ENCODE measurements around the gene ACSM2A. TPM values are rescaled to one million over a fixed set of nuclear protein-coding genes. Genes with fewer than 3 reads are reported as not detected.

ACSM2A gene
- total RNA-seq, 1 experiment from 2014 or later: not detected

DNA sequence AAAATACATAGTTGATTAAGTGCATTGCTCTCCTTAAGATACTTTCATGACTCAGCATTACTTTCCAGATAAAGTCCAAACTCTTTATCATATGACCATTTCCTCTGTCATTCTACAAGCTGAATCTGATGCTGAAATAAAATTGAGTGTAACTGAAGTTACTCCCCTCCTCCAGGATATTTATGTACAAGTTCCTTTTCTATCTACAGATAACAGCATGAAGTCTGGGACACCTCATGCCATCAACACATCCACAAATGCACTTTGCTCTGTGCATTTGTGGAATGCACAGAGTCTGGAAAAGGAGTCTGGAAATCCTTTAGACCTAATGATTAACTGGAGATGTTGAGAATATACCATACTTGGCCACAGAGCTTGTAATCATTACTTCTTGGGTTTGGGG lies 64.4 kb downstream of the ACSM2A start:
- Histone ChIP-seq H3K4me1 (peaks cover 10% of the 10 kb centered on the region; the same call in 1 of the 2 replicates), H3K9me3 (no peaks in the 10 kb centered on the region), H3K27me3 (replicated peaks; ENCODE audit: control insufficient read depth, insufficient read depth, low read length) (no peaks in the 10 kb centered on the region), H3K4me3 (ENCODE audit: low read depth, low read length) (no peak overlapping the region), H3K36me3 (ENCODE audit: control insufficient read depth, insufficient read depth, low read length) (no peaks in the 10 kb centered on the region)
- H3K4me3 Mint-ChIP-seq (ENCODE audit: unreplicated experiment): no peak overlapping the region
- ChIA-PET POLR2A (no interaction called here), CTCF (no interaction called here)
- H3K27me3 Mint-ChIP-seq (ENCODE audit: insufficient read depth, unreplicated experiment): peaks cover 10% of the 10 kb centered on the region
- H3K27ac Mint-ChIP-seq (ENCODE audit: unreplicated experiment): no peak overlapping the region
- peaks cover 13% of the 10 kb centered on the region for H3K9me3 Mint-ChIP-seq (ENCODE audit: unreplicated experiment)
- no peaks in the 10 kb centered on the region for H3K4me1 Mint-ChIP-seq (ENCODE audit: low read depth, unreplicated experiment)
- DNase-seq: no peak
- intact Hi-C loops (cut with micrococcal nuclease; ENCODE audit: unreplicated experiment): no loop called here
- no peaks in the 10 kb centered on the region for H3K36me3 Mint-ChIP-seq (ENCODE audit: insufficient read depth, unreplicated experiment)
- TF ChIP-seq CTCF (IDR thresholded peaks at IDR 0.05; ENCODE audit: insufficient read depth in 1 of 2, low read depth in 1 of 2, low read length in 1 of 2, severe bottlenecking in 1 of 2, unreplicated experiment in 1 of 2): no peak
- BruUV-seq (replicated peaks): no TSS peak

DNA sequence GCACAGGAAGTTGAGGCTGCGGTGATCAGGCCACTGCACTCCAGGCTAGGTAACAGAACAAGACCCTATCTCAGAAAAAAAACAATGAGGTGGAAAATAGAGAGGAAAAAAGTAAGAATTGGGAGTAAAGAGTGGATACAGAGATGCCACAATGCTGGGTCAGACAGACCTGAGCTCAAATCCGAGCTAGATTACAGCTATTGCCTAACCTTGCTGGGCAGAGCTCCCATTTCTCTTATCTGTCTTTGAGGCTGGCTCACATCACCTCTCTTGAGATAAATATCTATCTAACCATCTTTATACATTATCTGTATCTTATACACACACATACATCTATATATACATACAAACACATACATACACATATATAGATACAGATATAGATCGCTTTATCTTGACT lies 65.8 kb downstream of the ACSM2A start:
- Histone ChIP-seq H3K36me3 (ENCODE audit: control insufficient read depth, insufficient read depth, low read length) (no peaks in the 10 kb centered on the region), H3K4me3 (ENCODE audit: low read depth, low read length) (no peak overlapping the region), H3K9me3 (no peaks in the 10 kb centered on the region), H3K4me1 (peaks cover 10% of the 10 kb centered on the region; the same call in 1 of the 2 replicates), H3K27me3 (replicated peaks; ENCODE audit: control insufficient read depth, insufficient read depth, low read length) (no peaks in the 10 kb centered on the region)
- intact Hi-C loops (cut with micrococcal nuclease; ENCODE audit: unreplicated experiment): no loop called here
- DNase-seq: no peak
- no peaks in the 10 kb centered on the region for H3K36me3 Mint-ChIP-seq (ENCODE audit: insufficient read depth, unreplicated experiment)
- H3K9me3 Mint-ChIP-seq (ENCODE audit: unreplicated experiment): peaks cover 13% of the 10 kb centered on the region
- no peak overlapping the region for H3K27ac Mint-ChIP-seq (ENCODE audit: unreplicated experiment)
- CTCF ChIA-PET: interaction anchor here (0.6 kb wide), 1 partner anchor 519 kb away, joined by 5 read pairs; no protein-coding TSS in a partner anchor
- H3K4me1 Mint-ChIP-seq (ENCODE audit: low read depth, unreplicated experiment): no peaks in the 10 kb centered on the region
- H3K4me3 Mint-ChIP-seq (ENCODE audit: unreplicated experiment): no peak overlapping the region
- H3K27me3 Mint-ChIP-seq (ENCODE audit: insufficient read depth, unreplicated experiment): peaks cover 10% of the 10 kb centered on the region
- POLR2A ChIA-PET: no interaction called here
- no TSS peak for BruUV-seq (replicated peaks)
- TF ChIP-seq CTCF (IDR thresholded peaks at IDR 0.05; ENCODE audit: insufficient read depth in 1 of 2, low read depth in 1 of 2, low read length in 1 of 2, severe bottlenecking in 1 of 2, unreplicated experiment in 1 of 2): no peak

DNA sequence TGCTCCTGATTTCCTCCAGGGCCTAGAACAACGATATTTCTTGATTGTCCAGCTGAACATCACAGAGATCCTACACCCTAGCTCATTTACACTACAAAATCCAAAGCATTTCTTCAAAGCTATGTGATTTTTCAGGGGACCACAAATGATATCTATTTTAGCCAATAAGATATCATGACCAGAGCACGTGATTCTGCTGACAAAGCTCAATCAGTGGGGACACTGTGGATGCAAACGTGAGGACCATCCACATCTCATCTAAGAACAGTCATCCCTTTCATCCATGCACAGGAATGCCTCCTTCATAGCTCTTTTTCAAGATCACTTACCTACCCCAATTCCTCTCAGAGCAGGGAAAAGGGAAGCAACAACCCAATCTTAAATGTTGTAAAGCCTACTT lies 67.9 kb downstream of the ACSM2A start:
- no peak overlapping the region for H3K27ac Mint-ChIP-seq (ENCODE audit: unreplicated experiment)
- Histone ChIP-seq H3K36me3 (ENCODE audit: control insufficient read depth, insufficient read depth, low read length) (no peaks in the 10 kb centered on the region), H3K27me3 (replicated peaks; ENCODE audit: control insufficient read depth, insufficient read depth, low read length) (no peaks in the 10 kb centered on the region), H3K9me3 (no peaks in the 10 kb centered on the region), H3K4me1 (peaks cover 10% of the 10 kb centered on the region; the same call in 1 of the 2 replicates), H3K4me3 (ENCODE audit: low read depth, low read length) (no peak overlapping the region)
- CTCF ChIA-PET: no interaction called here
- H3K4me1 Mint-ChIP-seq (ENCODE audit: low read depth, unreplicated experiment): no peaks in the 10 kb centered on the region
- POLR2A ChIA-PET: no interaction called here
- no peak overlapping the region for H3K4me3 Mint-ChIP-seq (ENCODE audit: unreplicated experiment)
- BruUV-seq (replicated peaks): no TSS peak
- peaks cover 13% of the 10 kb centered on the region for H3K9me3 Mint-ChIP-seq (ENCODE audit: unreplicated experiment)
- intact Hi-C loops (cut with micrococcal nuclease; ENCODE audit: unreplicated experiment): no loop called here
- no peak for TF ChIP-seq CTCF (IDR thresholded peaks at IDR 0.05; ENCODE audit: insufficient read depth in 1 of 2, low read depth in 1 of 2, low read length in 1 of 2, severe bottlenecking in 1 of 2, unreplicated experiment in 1 of 2)
- no peak for DNase-seq
- H3K36me3 Mint-ChIP-seq (ENCODE audit: insufficient read depth, unreplicated experiment): no peaks in the 10 kb centered on the region
- peaks cover 8% of the 10 kb centered on the region for H3K27me3 Mint-ChIP-seq (ENCODE audit: insufficient read depth, unreplicated experiment)

All from Caco-2 (cell line).